SK-MEL-5 (cell line): ENCODE measurements around the gene MRPS5. TPM values are rescaled to one million over a fixed set of nuclear protein-coding genes. Genes with fewer than 3 reads are reported as not detected.
"Not testable (repeated sequence)": the region's sequence is repeated elsewhere in the genome, so short reads cannot be mapped to it uniquely, and the experiment has no call there.

Experiments used
- DNase-seq: peaks from one replicate; pipeline ENCODE4 v3.0.0-alpha.2; 2016; ENCODE audit warnings: low read depth, low spot score
- in situ Hi-C: cut with HindIII; loops from 2 replicates; pipeline ENCODE4 v1.10.0; 2016; ENCODE audit warnings: low sequenced_read_pairs, high pct_unique_total_duplicates, low pct_unique_long_range_greater_than_20kb
- total RNA-seq: library from RNA; depleted of rRNA; stranded (reverse); fragments of >200 nt; shearing (Covaris generic); gene quantifications from 2 replicates; pipeline ENCODE4 v1.2.3, GENCODE V29; 2014; rRNA removed

MRPS5 gene
- total RNA-seq, 1 experiment from 2014 or later: 124 TPM

GRCh38 chr2:95041060-95041823 lies 80.4 kb downstream of the MRPS5 start:
- in situ Hi-C loops: no loop called here

GRCh38 chr2:95040426-95040825 lies 81.2 kb downstream of the MRPS5 start:
- in situ Hi-C loops: no loop called here
- no peak for DNase-seq

More at GRCh38 chr2:95041060-95041823, 80.4 kb downstream of the MRPS5 start:
- peak; percentile 58 for DNase-seq

- in situ Hi-C loops: no loop called here
- DNase-seq: no peak
These were observed 81.6 kb downstream of the MRPS5 start for GRCh38 chr2:95039978-95040377.

- in situ Hi-C loops: no loop called here
- no peak for DNase-seq
These were observed 82.2 kb downstream of the MRPS5 start for GRCh38 chr2:95039363-95039762.

- in situ Hi-C loops: no loop called here
- DNase-seq: no peak
These were observed 82.8 kb downstream of the MRPS5 start for GRCh38 chr2:95038635-95039298.

GRCh38 chr2:95037841-95038585 lies 83.6 kb downstream of the MRPS5 start:
- DNase-seq, in situ Hi-C loops: not testable (repeated sequence)

- in situ Hi-C loops: no loop called here
- DNase-seq: no peak
These were observed 84.2 kb downstream of the MRPS5 start for GRCh38 chr2:95037384-95037839.

- in situ Hi-C loops: no loop called here
- DNase-seq: no peak
These were observed 84.8 kb downstream of the MRPS5 start for GRCh38 chr2:95036596-95037383.

Other genes with a start within 250 kb of the MRPS5 start
- not detected in 2 replicates for gene MAL, start 96.1 kb downstream of the MRPS5 start, total RNA-seq
- gene ZNF514, start 38.0 kb upstream of the MRPS5 start, total RNA-seq: 6.8 and 7.5 TPM in 2 replicates
- 6.5 and 7.6 TPM in 2 replicates for gene ZNF2, start 44.0 kb upstream of the MRPS5 start, total RNA-seq
- 1.2 and 1.3 TPM in 2 replicates for gene ZNF892, start 85.7 kb upstream of the MRPS5 start, total RNA-seq
- not detected in 2 replicates for gene PROM2, start 152.6 kb upstream of the MRPS5 start, total RNA-seq
- 18.1 and 21.0 TPM in 2 replicates for gene KCNIP3, start 175.5 kb upstream of the MRPS5 start, total RNA-seq